ENCODE measurements around the gene RPL34. TPM values are rescaled to one million over a fixed set of nuclear protein-coding genes. Genes with fewer than 3 reads are reported as not detected.
A peak's percentile ranks its signal among the peaks of the same experiment; 100 is the strongest.

Gene RPL34
- total RNA-seq, 3 donors from 2014 or later (not counting 1 experiment from before 2014, with no cell fraction given), result 1,002 to 1,285 (median 1,229) TPM

DNA sequence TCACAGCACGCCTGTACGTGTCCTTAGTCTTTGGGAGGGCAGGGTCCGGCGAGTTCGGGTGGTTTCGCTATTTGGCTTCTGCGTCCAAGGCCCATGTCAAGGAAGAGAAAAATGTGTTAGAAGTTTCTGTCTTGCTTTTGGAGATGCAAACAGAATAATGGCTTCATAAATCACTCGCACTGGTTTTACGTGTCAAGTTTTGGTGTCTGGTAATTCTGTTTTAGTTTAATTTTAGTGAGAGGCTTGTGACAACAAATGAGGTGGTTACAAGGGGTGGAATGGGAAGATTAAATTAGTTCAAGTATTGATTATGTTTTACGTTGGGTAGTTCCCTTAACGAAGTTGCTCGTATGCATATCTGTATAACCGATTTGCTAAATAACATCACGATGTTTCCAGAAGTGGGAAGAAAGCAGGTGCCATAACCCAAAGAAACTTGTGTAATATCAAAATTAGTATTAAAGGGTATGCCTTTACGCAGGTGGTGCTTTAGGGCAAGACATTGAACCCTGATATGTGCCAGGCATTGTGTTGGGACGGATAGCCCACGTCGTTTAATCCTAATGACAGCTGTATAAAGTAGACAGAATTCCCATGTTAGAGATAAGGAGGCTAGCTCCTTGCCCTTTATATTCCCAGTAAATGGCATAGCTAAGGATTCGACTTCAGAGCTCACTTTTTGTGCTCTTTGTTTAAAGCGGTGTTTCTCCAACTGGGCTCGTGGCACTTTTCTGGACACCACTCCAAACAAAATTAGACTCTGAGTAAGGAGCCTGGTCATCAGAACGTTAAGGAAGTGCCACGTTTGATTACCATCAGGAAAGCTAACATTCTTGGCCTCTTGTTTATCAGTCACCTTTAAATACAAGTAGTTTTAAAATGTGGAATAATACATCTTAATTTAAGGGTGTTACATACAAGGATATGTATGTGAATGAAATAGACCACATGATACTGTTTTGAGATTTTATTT lies 843 bp downstream of the RPL34 start:
- Histone ChIP-seq H3K36me3 (ENCODE audit: control insufficient read depth, insufficient read depth, low read length) (peaks cover 42% of the 10 kb centered on the region), H3K4me3 (ENCODE audit: low read length) (peak overlapping the region; percentile 78), H3K27me3 (ENCODE audit: control insufficient read depth, insufficient read depth, low read length) (no peaks in the 10 kb centered on the region), H3K9me3 (ENCODE audit: control insufficient read depth, insufficient read depth, low read length) (no peaks in the 10 kb centered on the region), H3K27ac (ENCODE audit: low read length) (peak overlapping the region; percentile 80), H3K4me1 (ENCODE audit: control insufficient read depth, insufficient read depth, low read length) (peaks cover 12% of the 10 kb centered on the region)
- WGBS (ENCODE audit: insufficient coverage), result 16% methylated on average over 23 of the region's 23 CpGs
- Mint-ChIP-seq H3K4me3 (peak overlapping the region; percentile 88), H3K36me3 (peaks cover 15% of the 10 kb centered on the region), H3K4me1 (peaks cover 31 to 45% of the 10 kb centered on the region in 2 donors), H3K27ac (peak overlapping the region; percentile 94 to 96), H3K9me3 (no peaks in the 10 kb centered on the region), H3K27me3 (ENCODE audit: low read depth in 2 of 2) (no peaks in the 10 kb centered on the region)
- no peak for ATAC-seq
- TF ChIP-seq, protein P1, sequence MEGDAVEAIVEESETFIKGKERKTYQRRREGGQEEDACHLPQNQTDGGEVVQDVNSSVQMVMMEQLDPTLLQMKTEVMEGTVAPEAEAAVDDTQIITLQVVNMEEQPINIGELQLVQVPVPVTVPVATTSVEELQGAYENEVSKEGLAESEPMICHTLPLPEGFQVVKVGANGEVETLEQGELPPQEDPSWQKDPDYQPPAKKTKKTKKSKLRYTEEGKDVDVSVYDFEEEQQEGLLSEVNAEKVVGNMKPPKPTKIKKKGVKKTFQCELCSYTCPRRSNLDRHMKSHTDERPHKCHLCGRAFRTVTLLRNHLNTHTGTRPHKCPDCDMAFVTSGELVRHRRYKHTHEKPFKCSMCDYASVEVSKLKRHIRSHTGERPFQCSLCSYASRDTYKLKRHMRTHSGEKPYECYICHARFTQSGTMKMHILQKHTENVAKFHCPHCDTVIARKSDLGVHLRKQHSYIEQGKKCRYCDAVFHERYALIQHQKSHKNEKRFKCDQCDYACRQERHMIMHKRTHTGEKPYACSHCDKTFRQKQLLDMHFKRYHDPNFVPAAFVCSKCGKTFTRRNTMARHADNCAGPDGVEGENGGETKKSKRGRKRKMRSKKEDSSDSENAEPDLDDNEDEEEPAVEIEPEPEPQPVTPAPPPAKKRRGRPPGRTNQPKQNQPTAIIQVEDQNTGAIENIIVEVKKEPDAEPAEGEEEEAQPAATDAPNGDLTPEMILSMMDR (IDR thresholded peaks at IDR 0.05), result no peak
- intact Hi-C loops (cut with micrococcal nuclease), result loop anchor here (1.0 to 5.0 kb wide), 3 partner anchors 29 to 689 kb away; partner anchors contain the start of genes CYP2U1, HADH and OSTC
- peak in 1 of 2 donors; percentile 25 for DNase-seq

DNA sequence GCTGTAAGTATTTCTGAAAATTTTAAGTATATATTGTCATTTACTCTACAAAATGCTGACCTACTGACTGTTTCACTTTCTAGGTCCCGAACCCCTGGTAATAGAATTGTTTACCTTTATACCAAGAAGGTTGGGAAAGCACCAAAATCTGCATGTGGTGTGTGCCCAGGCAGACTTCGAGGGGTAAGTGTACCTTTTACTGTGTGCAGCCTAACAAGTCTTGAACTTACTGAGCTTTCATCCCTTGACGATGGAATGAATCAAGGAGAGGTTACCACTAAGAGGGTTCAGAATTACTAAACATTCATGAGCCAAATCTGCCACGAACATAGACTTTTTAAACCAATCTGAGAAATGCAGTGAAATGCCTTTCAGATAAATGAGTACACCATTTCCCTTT lies 1.6 kb downstream of the RPL34 start:
- Mint-ChIP-seq H3K4me1 (peaks cover 31 to 45% of the 10 kb centered on the region in 2 donors), H3K27ac (peak overlapping the region; percentile 94 to 96), H3K27me3 (ENCODE audit: low read depth in 2 of 2) (no peaks in the 10 kb centered on the region), H3K36me3 (peaks cover 15% of the 10 kb centered on the region), H3K4me3 (peak overlapping the region; percentile 88), H3K9me3 (no peaks in the 10 kb centered on the region)
- H3K27ac ChIP-seq (ENCODE audit: low read length), result no peak overlapping the region
- DNase-seq (peak in 1 of 2 donors; percentile 19), ATAC-seq (no peak)
- peaks cover 49% of the 10 kb centered on the region for H3K36me3 ChIP-seq (ENCODE audit: control insufficient read depth, insufficient read depth, low read length)
- no peaks in the 10 kb centered on the region for H3K9me3 ChIP-seq (ENCODE audit: control insufficient read depth, insufficient read depth, low read length)
- TF ChIP-seq, protein P1 (IDR thresholded peaks at IDR 0.05), result no peak
- no peak overlapping the region for H3K4me3 ChIP-seq (ENCODE audit: low read length)
- WGBS (ENCODE audit: insufficient coverage), result 66% methylated on average over 4 of the region's 4 CpGs
- intact Hi-C loops (cut with micrococcal nuclease), result loop anchor here (5.0 kb wide), 1 partner anchor 690 kb away; the partner anchor contains the start of gene CYP2U1
- H3K4me1 ChIP-seq (ENCODE audit: control insufficient read depth, insufficient read depth, low read length), result peaks cover 12% of the 10 kb centered on the region
- no peaks in the 10 kb centered on the region for H3K27me3 ChIP-seq (ENCODE audit: control insufficient read depth, insufficient read depth, low read length)

DNA sequence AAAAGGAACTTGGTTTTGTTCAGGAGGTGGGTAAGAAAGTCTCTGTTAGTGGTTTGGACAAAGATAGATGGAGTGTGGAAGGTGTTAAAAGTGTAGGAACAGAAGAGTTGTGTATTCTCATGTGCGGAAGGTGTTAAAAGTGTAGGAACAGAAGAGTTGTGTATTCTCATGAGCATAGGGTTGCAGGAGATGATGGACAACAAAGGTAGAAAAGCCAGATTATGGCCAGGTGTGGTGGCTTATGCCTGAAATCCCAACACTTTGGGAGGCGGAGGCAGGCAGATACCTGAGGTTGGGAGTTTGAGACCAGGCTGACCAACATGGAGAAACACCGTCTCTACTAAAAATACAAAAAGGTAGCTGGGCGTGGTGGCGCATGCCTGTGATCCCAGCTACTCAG lies 2.5 kb downstream of the RPL34 start:
- Mint-ChIP-seq H3K9me3 (no peaks in the 10 kb centered on the region), H3K36me3 (peaks cover 15% of the 10 kb centered on the region), H3K4me1 (peaks cover 31 to 45% of the 10 kb centered on the region in 2 donors), H3K27ac (peak overlapping the region; percentile 2 to 4), H3K4me3 (no peak overlapping the region), H3K27me3 (ENCODE audit: low read depth in 2 of 2) (no peaks in the 10 kb centered on the region)
- no peak overlapping the region for H3K27ac ChIP-seq (ENCODE audit: low read length)
- no peaks in the 10 kb centered on the region for H3K27me3 ChIP-seq (ENCODE audit: control insufficient read depth, insufficient read depth, low read length)
- WGBS (ENCODE audit: insufficient coverage), result 93% methylated on average over 5 of the region's 5 CpGs
- ATAC-seq (no peak), DNase-seq (no peak)
- no peaks in the 10 kb centered on the region for H3K9me3 ChIP-seq (ENCODE audit: control insufficient read depth, insufficient read depth, low read length)
- TF ChIP-seq, protein P1 (IDR thresholded peaks at IDR 0.05), result no peak
- H3K36me3 ChIP-seq (ENCODE audit: control insufficient read depth, insufficient read depth, low read length), result peaks cover 56% of the 10 kb centered on the region
- no peak overlapping the region for H3K4me3 ChIP-seq (ENCODE audit: low read length)
- H3K4me1 ChIP-seq (ENCODE audit: control insufficient read depth, insufficient read depth, low read length), result peaks cover 12% of the 10 kb centered on the region
- intact Hi-C loops (cut with micrococcal nuclease), result loop anchor here (5.0 kb wide), 1 partner anchor 691 kb away; the partner anchor contains the start of gene CYP2U1
